Activated CD4-positive, alpha-beta T cell treated with anti-CD3 and anti-CD28 coated beads, Interleukin-2, amount 50 U/mL, for 48 hours (primary cell): ENCODE data around the gene TCP11.

Experiments used
- DNase-seq, 2 experiments: peaks; one replicate each; pipeline ENCODE4 v3.0.0-alpha.2; 2020

Gene TCP11

DNA sequence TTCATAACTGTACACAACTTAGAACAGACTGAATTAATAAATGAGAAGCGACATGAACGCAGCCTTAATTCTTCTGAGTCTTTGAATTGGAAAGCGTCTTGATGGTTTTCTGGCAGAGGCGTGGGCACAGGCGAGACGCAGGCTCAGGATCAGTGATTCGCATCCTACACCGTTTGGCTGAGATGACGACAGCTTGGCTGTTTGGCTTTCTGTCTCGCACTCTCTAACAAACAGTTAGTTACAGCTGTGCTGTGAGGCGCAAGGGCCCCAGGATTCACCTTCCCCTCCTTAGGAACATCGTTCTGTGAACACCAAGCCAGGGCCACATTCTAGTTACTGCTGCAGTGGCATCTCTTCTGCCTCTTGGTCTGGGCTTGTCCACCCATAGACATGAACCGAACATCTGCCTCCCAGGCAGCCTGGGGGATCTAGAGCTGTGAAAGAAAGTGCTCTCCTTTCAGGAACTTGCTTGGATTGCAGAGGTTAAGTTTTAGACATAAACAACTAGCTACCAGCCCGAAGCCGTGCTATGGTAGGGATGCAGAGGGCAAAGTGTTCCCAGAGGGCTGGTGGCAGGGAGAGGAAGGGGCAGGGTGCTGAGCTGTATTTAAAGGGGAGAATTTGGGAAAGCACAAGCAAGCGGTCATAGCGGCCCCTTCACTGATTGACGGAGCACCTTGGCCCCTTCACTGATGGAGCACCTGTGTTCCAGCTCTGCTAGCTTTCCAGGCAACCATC lies 49.6 kb downstream of the TCP11 start:
- DNase-seq: no peak

DNA sequence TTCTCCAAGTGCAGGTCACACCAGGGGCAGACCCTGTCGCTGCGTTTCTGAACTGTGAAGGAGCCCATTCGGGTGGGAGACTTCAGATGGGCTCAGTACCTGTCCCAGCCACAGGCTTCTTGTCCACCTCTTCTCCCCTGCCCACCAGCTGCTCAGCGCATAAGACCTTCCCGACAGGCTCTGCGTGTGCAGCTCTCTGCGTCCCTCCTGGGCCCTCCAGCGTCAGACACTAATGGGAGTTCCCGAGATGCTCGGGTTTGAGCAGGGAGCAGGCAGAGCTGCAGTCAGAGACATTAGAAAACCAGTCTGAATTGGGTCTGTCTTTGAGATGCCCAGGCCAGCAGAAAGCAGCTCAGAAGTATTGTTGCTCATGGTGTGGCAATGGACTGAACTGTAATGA lies 50.4 kb downstream of the TCP11 start:
- DNase-seq: no peak

DNA sequence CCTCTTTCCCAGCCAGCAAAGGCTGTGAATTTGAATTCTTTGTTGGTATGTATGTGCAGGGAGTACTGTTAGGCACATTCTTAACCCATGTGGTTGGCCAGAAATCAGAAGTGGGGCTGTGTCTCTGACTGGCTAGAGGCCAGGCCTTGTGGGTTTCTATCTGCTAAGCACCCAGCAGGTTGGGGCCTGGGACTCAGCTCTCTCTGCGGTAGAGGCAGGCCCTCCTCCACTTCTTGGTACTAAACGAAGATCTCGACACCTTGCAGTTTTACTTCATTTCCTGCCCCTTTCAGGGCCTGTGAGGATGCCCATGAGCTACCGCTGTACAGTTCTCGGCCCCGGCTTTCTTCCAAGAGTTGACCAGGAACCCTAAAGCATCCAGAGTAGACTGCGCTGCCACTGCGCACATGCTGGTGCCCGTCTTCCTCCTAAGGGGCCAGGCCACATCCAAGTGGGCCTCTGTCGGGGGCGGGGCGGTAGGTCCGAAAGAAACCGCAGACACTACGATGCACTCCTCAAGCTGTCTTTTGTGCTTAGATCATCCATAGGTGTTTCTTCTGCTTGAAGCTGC lies 51.1 kb downstream of the TCP11 start:
- no peak for DNase-seq

DNA sequence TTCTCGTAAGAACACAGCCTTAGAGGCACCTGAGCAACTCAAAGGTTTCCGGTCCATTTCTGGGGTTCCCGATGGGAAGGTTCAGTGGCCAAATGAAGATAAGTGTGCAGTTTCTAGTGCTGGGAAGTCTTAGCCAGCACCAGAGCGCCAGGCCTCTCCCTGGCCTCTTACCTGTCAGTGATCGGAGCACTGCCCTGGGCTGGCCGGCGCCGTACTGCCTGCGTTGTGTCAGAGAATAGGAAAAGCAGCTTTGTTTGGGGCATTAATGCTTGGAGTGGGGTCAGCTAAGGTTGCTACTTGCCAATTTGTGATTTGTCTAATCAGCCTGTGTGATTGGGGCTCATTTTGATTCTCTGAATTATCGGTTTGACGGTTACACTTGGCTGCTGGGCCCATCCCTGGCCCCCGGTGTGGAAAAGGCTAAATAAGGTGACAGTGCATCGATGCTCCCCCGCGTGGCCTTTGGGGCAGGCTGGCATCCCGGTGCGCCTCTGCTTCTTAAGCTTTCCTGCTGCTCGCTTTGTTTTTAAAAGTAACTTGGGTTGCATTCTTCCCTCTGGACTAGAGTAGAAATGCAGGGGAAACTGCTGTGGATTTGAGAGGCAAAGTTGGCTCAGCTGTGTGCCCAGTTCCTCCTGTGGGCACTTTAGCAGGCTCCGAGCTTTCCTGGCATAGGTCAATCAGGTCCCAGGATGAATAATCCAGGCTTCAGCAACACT lies 51.8 kb downstream of the TCP11 start:
- DNase-seq: no peak

DNA sequence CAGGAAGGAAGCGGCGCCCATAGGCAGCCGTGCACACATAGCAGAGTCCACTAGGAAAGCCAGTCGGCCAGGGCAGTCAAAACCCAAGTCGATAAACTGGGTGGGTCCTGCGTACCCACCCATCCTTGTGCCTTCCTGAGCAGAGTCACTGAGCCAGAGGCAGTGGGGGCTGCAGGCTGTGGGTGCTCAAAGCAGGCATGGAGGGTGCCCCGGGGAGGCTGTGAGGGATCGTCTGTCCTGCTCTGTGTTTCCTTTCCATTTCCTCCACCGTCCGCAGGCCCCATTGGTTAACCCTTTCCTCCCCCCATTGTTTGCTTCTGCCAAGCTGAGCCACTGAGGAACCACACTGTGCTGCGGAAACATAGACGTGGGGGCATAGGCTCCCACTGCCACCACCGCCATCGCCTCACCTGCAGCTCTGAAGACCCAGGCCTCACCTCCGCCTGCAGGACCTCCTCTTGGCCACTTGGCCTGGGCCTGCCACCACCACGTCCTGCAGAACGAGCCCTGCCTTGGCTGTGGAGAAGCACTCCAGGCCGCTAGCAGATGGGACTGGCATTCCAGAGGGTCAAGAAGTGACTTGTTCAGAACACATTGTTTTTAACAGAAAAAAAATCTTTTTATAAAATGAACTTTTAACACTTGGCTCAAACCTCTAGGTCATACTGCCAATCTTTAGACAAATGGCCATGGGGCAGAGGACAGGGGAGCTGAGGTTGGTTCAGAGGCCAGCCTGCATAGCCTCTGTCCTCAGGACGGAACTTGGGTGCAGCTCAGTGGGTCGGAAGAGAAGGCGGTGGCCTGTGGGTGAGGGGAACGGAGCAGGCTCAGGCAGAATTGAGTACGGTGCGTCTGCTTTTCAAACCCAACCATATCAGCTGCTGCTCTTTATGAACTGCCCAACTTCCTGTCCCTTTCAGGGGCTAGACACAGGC lies 52.6 kb downstream of the TCP11 start:
- DNase-seq: no peak

DNA sequence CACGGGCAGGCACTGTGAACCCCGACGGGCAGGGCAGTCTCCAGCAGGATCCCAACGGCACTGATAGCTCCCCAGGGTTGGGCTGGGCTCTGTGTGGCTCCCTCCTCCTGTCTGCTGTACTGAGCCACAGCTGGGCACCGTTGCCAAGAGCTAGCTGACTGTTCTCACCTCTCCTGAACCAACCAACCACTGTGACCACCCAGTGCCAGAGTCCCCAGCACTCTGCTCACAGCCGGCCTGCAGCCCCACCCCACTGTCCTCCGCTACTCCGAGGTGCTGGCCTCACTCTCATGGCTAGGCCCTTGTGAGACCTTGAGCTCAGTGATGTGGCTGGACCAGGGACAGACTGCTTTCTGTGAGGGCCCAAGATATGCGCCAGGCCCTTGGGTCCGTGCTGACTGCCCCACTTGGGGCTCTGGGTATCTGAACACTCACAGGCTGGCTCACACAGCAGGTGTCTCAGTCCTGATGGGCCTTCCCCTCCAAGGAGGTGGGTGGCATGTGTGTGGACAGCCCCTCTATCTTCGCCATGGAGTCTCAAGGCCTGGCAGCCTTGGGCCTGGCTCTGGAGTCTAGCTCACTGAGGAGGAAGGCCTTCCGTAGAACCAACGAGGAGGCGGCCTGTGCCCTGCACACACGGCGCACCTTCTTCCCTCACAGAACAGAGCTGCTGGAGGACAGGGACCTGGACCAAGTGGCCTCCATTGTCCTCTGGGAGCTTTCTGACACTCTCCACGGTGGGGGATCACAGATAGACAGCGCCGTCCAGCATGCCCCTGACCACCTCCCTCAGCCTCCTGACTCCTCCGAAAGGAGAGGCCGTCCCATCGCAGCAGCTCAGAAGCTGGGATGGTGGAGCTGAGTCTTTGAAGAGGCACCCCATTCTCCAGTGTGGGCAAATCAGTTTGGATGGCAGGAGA lies 53.5 kb downstream of the TCP11 start:
- DNase-seq: no peak

DNA sequence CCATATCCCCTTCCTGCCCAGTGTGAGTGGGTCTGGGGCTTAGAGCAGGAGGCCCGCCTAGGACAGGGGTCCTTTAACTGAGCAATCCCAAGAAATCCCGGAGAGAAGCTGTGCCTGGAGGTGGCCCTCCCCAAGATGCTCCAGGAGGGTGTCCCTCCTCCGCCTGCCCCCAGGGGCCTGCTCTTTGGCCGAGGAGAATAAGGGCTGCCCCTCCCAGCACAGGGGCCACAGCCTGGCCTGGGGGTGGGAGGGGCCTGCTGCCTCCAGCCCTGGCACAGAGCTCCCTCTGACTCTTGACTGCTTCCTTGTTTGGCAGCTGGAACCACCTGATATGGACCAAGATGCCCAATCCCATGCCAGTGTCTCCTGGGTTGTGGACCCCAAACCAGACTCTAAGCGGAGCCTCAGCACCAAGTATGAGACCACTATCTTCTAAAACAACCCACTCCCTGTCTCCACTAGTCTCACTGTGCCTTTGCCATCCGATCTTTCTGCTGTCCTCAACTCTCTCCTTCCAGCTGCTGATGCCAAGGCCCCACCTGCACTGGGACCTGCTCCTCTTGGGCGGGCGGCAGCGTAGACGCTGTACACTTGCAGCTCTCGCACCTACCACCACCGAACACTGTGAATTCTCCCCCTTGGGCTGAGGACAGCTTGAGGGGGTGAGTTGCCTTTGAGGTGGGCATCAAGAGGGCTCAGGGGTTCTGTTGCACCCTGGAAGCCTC lies 54.3 kb downstream of the TCP11 start:
- DNase-seq: no peak

DNA sequence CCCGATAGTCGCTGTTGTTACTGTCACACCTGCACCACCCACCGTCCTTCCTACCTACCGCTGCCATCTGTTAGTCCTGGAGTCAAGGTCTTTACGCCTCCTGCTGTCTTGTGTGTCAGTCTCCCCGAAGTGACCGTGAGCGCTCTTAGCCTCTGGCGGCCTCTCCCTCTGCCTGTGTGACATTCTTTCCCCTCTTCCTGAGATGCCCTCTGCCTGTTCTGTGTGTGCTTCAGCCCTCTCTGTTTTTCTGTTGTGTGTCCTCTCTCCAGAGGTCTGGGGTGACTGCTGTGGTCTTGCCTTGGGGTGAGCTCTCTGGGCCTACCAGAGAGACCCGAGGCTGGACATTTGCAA lies 54.9 kb downstream of the TCP11 start:
- DNase-seq: no peak

DNA sequence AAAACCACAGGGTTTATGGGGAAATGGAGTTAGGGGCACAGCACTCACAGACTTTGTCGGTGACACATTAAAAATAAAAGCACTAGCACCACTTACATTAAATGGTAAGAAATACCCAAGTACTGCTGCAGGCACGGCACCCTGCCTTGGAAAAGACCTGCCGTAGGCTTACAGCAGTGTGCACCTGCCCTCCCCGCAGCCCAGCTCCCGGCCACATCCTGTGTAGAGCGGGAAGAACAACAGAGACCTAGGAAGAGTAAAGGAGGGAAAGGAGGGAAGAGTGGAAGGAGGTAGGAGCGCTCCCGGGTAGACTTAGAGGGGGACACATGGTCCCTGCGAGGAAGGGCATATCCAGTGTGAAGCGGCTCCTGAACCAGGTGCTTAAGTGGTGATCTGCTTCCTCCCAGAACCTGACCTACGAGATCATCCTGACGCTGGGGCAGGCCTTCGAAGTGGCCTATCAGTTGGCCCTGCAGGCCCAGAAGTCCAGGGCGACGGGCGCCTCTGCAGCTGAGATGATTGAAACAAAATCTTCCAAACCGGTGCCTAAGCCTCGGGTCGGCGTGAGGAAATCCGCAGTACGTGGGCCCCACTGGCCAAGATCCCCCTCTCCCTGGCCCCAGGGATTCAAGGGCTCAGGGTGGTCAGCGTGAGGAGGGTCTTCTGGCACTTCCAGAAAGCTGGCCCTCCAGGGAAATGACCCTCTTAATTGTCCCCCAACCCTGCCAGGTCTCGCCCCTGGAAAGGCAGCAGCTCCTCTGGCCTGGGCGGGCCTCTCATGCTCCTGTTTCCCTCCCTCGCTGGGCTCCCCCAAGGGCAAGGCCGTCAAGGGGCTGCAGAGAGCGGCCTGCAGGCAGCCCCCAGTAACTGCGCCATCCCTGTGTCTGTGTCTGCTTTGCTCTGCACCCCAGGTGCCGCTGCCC lies 55.5 kb downstream of the TCP11 start:
- no peak for DNase-seq

DNA sequence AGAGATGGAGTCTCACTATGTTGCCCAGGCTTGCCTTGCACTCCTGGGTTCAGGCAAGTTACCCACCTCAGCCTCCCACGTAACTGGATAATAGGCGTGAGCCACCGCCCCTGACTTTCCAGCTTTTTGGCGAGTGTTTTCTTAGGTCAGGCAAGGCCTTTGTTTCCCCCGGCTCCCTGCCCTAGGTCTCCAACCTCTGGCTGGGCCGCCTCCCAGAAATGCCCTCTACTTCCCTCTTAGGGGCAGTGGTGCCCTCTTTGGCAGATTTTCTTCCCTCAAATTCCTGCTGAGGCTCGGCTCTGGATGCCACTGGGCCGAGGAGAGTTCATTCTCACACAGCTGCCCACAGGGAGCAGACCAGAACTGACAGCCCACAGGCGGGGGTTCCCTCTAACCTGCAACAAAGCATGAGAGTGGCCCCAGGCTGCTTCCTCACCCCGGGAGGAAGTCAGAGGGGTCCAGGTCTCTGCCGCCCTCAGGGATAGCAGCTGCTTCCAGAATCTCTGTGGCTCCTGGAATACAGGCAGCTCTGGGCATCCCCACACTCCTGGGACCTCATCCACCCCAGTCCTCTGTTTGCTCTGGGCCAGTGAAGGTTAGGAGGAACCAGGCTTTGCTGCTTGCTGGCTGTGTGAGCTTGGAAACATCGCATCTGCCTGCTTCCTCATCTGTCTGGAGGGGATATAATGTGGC lies 56.5 kb downstream of the TCP11 start:
- no peak for DNase-seq

DNA sequence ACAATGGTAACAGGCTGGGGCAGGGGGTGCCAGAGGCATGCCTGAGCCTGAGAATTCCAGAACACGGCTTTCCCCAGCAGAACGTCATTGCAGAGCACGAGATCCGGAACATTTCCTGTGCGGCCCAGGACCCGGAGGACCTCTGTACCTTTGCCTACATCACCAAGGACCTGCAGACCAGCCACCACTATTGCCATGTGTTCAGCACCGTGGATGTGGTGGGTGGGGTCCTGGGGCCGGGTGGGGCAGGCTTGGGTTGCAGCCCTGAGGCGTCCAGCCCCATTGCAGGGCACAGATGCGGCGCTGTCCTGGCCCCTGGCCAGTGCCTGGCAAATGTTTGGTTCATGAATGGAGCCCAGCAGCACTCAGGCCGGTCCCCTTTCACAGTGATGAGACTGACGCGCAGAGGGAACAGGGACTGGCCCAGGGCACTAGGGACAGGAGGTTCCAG lies 57.1 kb downstream of the TCP11 start:
- DNase-seq: no peak

DNA sequence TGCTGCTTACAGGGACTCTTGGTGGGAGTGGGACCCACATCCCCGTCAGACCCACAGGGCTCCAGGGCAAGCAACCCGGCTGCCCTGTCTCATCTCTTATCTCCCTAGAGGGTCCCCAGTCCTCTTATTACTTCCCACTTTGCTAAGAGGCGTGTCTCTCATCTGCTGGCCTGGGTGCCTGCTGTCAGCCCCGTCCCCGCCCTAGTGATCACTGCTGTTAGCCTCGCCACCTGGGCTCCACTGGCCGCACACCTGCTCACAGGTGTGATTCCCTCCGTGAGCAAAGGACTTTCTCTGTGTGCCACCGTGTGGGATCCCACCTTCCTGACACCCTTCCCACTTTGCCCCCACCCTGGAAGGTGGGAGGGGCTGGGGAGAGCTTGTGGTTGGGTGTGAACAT lies 57.6 kb downstream of the TCP11 start:
- DNase-seq: no peak

DNA sequence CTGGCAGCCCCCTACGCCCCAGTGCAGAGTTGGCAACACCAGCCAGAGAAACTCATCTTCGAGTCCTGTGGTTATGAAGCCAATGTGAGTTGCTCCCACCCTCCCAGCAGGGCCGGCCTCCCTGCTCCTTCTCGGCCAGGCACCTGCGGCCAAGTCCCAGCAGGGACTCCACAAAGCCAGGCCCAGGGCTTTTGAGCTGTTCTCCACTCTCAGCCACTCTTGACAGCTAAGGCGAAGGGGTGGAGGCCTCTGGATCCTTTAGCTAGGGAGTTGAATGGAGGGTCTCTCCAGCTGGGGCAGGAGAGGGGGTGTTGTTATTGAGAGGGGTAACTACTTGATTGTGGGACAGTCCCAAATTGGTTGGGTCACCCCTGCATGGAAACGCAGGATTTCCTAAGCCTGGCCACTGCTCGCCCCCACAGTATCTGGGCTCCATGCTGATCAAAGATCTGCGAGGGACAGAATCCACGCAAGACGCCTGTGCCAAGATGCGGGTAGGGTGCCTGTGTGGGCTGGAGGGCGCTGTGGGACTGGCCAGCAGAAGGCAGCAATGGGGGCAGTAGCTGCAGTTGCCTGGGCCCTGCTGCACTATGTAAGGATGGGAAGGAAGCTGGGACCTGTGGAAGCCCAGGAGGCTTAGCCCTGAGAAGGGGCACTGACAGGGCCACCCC lies 58.3 kb downstream of the TCP11 start:
- no peak for DNase-seq

DNA sequence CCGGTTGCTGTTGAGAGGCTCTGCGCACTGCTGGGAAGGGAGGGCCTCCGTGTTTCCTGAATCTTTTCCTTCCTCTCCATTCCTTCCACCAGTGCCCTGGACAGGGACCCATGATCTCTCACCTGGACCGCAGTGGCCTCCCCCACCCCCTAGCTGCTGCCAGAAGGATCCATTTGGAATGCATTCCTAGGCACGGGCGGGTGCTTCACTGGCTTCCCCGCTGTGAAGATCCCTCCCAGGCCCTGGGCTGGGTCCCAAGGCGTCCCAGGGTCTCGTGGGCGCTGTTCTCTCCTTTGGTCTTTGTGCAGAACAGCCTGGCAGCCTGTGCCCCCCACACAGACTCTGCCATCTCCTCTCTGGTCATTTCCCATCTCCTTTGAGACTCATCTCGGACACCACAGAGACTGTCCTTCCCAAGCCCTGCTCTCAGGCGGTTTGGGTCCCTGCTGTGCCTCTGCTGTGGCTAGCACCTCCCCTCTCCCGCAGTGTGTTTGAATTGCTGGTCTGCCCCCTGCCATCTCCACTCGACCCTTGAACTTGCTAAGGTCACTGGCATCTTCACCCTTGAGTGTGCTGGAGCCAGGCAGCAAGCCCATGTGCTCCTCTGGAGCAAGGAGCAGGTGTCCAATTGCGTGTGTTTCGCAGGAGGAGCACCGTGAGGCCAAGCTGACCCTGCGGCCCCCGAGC lies 59.0 kb downstream of the TCP11 start:
- no peak for DNase-seq

DNA sequence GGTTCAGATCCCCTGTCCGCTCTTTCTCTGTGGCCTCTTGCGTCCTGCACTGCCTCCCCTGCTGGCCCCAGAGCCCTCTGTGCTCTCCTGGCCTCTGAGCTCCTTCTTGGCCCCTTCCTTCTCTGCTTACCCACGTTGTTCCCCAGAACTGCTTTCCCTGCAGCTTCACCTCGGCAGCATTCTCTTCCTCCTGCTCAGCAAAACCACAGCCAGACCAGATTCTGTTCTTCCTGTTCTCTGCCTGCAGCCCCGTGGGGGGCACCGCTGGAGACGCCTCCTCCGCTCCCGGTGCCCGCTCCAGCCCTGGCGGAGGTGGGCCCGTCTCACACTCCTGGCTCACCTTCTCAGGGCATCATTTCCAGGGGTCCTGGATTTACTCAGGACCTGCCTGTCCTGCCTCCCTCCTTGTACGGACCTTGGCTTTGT lies 59.7 kb downstream of the TCP11 start:
- DNase-seq: no peak

DNA sequence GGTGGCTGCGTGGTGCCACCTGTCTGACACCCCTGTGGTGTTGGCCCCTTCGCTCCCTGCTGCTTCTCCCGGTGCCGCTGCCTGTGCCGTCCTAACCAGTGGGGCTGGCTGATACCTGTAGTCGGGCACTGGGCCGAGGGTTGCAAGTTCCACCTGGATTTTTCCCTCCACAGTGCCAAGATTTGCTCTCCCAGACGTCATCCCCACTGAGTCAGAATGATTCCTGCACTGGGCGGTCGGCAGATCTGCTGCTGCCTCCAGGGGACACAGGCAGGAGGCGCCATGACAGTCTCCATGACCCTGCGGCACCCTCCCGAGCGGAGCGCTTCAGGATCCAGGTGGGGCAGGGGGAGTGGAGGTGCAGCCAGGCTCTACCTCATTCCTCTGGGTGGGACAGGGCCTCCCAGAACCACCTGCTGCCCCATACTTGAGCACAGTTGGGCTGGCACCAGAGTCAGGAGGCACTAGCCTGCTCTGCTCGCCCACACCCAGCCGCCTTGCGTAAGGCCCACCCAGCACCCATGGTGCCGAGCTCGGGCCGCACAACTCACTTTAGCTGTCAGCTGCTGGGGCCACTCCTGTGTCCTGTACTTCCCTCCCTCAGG lies 60.2 kb downstream of the TCP11 start:
- DNase-seq: no peak

DNA sequence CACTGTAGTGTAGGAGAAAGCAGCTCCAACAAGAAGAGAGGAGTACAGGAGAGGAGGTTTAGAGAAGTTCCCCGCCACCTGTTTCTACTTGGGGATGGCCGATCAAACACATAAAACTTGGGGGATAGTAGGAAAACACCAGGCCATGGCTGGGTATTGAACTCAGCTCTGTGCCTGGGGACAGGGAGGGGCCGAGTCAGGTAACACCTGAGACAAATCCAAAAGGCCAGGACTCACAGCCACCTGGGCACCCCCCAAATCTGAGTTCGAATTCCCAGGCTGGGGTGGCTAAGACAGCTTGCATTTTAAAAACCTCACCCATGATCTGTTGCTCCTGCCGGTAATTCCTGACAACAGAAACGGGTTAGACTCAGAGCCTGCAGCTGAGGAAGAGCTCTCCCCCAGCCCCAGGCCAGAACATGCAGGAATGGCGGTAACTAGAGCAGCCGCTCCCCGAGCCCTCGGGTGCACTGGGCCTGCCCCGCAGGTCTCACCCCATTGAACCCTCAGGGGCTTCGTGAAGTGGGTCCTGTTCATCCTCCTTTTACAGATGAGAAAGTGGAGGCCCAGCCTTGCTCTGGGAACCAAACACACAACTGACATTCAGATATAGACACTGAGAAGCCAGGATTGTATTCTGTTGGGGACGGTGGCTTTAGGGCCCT lies 61.0 kb downstream of the TCP11 start:
- no peak for DNase-seq
